Forelimb muscle (tissue), 1 donor: ENCODE data around the gene RASSF3. TPM values are rescaled to one million over a fixed set of nuclear protein-coding genes. Genes with fewer than 3 reads are reported as not detected.
"Not testable (repeated sequence)": the region's sequence is repeated elsewhere in the genome, so short reads cannot be mapped to it uniquely, and the experiment has no call there.

Experiments used
- DNase-seq: peaks from one replicate; pipeline ENCODE4 v3.0.0-alpha.2; 2013; ENCODE audit warnings: low read depth
- polyA plus RNA-seq: library from polyadenylated mRNA; unstranded; fragments of 120-200 nt; gene quantifications from one replicate; pipeline ENCODE4 v1.2.1, GENCODE V29; 2013; ENCODE audit not compliant: insufficient read length

Gene RASSF3
- polyA plus RNA-seq, 1 donor, result 51.3 TPM

GRCh38 chr12:64633011-64633939 lies 23.0 kb downstream of the RASSF3 start:
- no peak for DNase-seq

- DNase-seq, result no peak
These were observed 23.6 kb downstream of the RASSF3 start for GRCh38 chr12:64633940-64634337.

GRCh38 chr12:64634508-64635092 lies 24.3 kb downstream of the RASSF3 start:
- DNase-seq, result no peak

- DNase-seq, result no peak
These were observed 25.2 kb downstream of the RASSF3 start for GRCh38 chr12:64635356-64635998.

- no peak for DNase-seq
These were observed 26.6 kb downstream of the RASSF3 start for GRCh38 chr12:64636856-64637255.

- DNase-seq, result no peak
These were observed 29.2 kb downstream of the RASSF3 start for GRCh38 chr12:64639466-64639865.

GRCh38 chr12:64646318-64646717 lies 36.0 kb downstream of the RASSF3 start:
- DNase-seq, result no peak

- DNase-seq, result no peak
These were observed 39.2 kb downstream of the RASSF3 start for GRCh38 chr12:64649487-64649886.

- no peak for DNase-seq
These were observed 40.5 kb downstream of the RASSF3 start for GRCh38 chr12:64650762-64651161.

GRCh38 chr12:64652346-64652745 lies 42.1 kb downstream of the RASSF3 start:
- DNase-seq, result no peak

- no peak for DNase-seq
These were observed 42.8 kb downstream of the RASSF3 start for GRCh38 chr12:64653123-64653522.

GRCh38 chr12:64653907-64654306 lies 43.6 kb downstream of the RASSF3 start:
- not testable (repeated sequence) for DNase-seq

GRCh38 chr12:64655141-64655540 lies 44.8 kb downstream of the RASSF3 start:
- DNase-seq, result no peak

GRCh38 chr12:64656429-64656828 lies 46.1 kb downstream of the RASSF3 start:
- DNase-seq, result no peak

GRCh38 chr12:64658892-64659481 lies 48.7 kb downstream of the RASSF3 start:
- DNase-seq, result no peak

GRCh38 chr12:64660237-64661018 lies 50.1 kb downstream of the RASSF3 start:
- DNase-seq, result no peak

- no peak for DNase-seq
These were observed 52.7 kb downstream of the RASSF3 start for GRCh38 chr12:64663015-64663414.

GRCh38 chr12:64665514-64665913 lies 55.2 kb downstream of the RASSF3 start:
- no peak for DNase-seq

GRCh38 chr12:64666054-64666914 lies 56.0 kb downstream of the RASSF3 start:
- DNase-seq, result no peak

- DNase-seq, result no peak
These were observed 57.5 kb downstream of the RASSF3 start for GRCh38 chr12:64667793-64668192.
